ENCODE data around the gene PSD4. TPM values are rescaled to one million over a fixed set of nuclear protein-coding genes. Genes with fewer than 3 reads are reported as not detected.
"Not testable (repeated sequence)": the region's sequence is repeated elsewhere in the genome, so short reads cannot be mapped to it uniquely, and the experiment has no call there.

Gene PSD4
- total RNA-seq, 1 donor from 2014 or later, result 1.9 TPM

- Mint-ChIP-seq H3K4me1 (ENCODE audit: unreplicated experiment) (peaks cover 5% of the 10 kb centered on the region), H3K4me3 (ENCODE audit: unreplicated experiment) (no peak overlapping the region), H3K9me3 (ENCODE audit: unreplicated experiment) (no peaks in the 10 kb centered on the region), H3K36me3 (ENCODE audit: low read depth, unreplicated experiment) (no peaks in the 10 kb centered on the region), H3K27me3 (ENCODE audit: unreplicated experiment) (peaks cover 3% of the 10 kb centered on the region), H3K27ac (ENCODE audit: unreplicated experiment) (no peak overlapping the region)
- DNase-seq (ENCODE audit: low spot score), result no peak
- TF ChIP-seq, protein P1, sequence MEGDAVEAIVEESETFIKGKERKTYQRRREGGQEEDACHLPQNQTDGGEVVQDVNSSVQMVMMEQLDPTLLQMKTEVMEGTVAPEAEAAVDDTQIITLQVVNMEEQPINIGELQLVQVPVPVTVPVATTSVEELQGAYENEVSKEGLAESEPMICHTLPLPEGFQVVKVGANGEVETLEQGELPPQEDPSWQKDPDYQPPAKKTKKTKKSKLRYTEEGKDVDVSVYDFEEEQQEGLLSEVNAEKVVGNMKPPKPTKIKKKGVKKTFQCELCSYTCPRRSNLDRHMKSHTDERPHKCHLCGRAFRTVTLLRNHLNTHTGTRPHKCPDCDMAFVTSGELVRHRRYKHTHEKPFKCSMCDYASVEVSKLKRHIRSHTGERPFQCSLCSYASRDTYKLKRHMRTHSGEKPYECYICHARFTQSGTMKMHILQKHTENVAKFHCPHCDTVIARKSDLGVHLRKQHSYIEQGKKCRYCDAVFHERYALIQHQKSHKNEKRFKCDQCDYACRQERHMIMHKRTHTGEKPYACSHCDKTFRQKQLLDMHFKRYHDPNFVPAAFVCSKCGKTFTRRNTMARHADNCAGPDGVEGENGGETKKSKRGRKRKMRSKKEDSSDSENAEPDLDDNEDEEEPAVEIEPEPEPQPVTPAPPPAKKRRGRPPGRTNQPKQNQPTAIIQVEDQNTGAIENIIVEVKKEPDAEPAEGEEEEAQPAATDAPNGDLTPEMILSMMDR (IDR thresholded peaks at IDR 0.05; ENCODE audit: unreplicated experiment), result no peak
Measured at GRCh38 chr2:113234721-113235346, 61.1 kb downstream of the PSD4 start.

GRCh38 chr2:113235347-113236226, 61.8 kb downstream of the PSD4 start:
- not testable (repeated sequence) for DNase-seq (ENCODE audit: low spot score); H3K4me3 Mint-ChIP-seq (ENCODE audit: unreplicated experiment); H3K27me3 Mint-ChIP-seq (ENCODE audit: unreplicated experiment); H3K4me1 Mint-ChIP-seq (ENCODE audit: unreplicated experiment); H3K36me3 Mint-ChIP-seq (ENCODE audit: low read depth, unreplicated experiment); H3K27ac Mint-ChIP-seq (ENCODE audit: unreplicated experiment); H3K9me3 Mint-ChIP-seq (ENCODE audit: unreplicated experiment)

- DNase-seq (ENCODE audit: low spot score), result no peak
- Mint-ChIP-seq H3K4me1 (ENCODE audit: unreplicated experiment) (no peaks in the 10 kb centered on the region), H3K36me3 (ENCODE audit: low read depth, unreplicated experiment) (peaks cover 3% of the 10 kb centered on the region), H3K9me3 (ENCODE audit: unreplicated experiment) (no peaks in the 10 kb centered on the region), H3K4me3 (ENCODE audit: unreplicated experiment) (no peak overlapping the region), H3K27me3 (ENCODE audit: unreplicated experiment) (peaks cover 3% of the 10 kb centered on the region), H3K27ac (ENCODE audit: unreplicated experiment) (no peak overlapping the region)
- TF ChIP-seq, protein P1 (IDR thresholded peaks at IDR 0.05; ENCODE audit: unreplicated experiment), result no peak
Measured at GRCh38 chr2:113236367-113237159, 62.8 kb downstream of the PSD4 start.

GRCh38 chr2:113237604-113238160, 63.9 kb downstream of the PSD4 start:
- no peak overlapping the region for H3K27ac Mint-ChIP-seq (ENCODE audit: unreplicated experiment)
- no peaks in the 10 kb centered on the region for H3K4me1 Mint-ChIP-seq (ENCODE audit: unreplicated experiment)
- H3K36me3 Mint-ChIP-seq (ENCODE audit: low read depth, unreplicated experiment), result peaks cover 3% of the 10 kb centered on the region
- H3K27me3 Mint-ChIP-seq (ENCODE audit: unreplicated experiment), result peaks cover 2% of the 10 kb centered on the region
- H3K4me3 Mint-ChIP-seq (ENCODE audit: unreplicated experiment), result no peak overlapping the region
- DNase-seq (ENCODE audit: low spot score), result no peak
- TF ChIP-seq, protein P1 (IDR thresholded peaks at IDR 0.05; ENCODE audit: unreplicated experiment), result no peak
- H3K9me3 Mint-ChIP-seq (ENCODE audit: unreplicated experiment), result no peaks in the 10 kb centered on the region

Measured in endothelial cell (in vitro differentiated cells).